HG03442 (cell line): ENCODE results near the gene TAS2R10.

Experiments used
- ATAC-seq: cut with Tn5 transposase; IDR thresholded peaks from one replicate; pipeline ENCODE4 v1.9.1; 2021; ENCODE audit warnings: mild to moderate bottlenecking, moderate library complexity; ENCODE audit not compliant: unreplicated experiment

TAS2R10 gene

DNA sequence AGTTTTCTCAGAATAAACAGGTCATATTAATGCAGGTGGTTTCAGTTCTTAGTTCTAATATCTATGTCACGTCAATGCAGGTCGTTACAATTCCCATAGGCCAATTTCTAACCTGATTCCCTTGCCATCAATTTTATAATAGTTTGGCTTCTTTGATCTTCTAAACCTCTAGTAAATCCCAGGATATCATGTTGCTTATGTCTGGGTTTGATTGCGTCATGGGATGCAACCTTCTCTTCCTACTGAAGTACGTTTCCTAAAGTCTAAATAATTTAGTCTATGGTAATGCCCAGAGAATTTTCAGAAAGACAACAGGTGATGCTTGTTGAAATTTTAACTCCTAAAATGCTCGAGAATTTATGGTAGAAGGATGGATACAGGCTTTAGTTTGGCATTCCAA lies 42.9 kb downstream of the TAS2R10 start:
- ATAC-seq: no peak

DNA sequence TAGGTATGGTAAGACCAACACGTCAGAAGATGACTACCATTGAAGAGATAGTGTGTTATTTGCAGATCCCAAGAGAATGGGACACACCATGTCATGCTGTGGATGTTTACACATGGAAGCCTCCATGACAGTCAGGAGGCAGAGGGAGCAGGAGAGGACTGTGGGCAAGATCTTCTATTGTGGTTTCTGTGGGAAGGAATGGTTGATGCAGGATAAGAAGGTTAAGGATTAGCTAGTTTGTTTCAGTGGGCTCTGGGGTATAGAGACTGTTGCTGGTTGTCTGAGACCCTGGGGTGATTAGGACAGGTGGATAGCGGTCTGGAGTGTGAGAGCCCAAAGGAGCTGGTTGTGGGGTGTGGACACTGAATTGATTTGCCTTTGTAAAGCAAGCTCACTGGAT lies 47.1 kb downstream of the TAS2R10 start:
- no peak for ATAC-seq
